ENCODE measurements around the gene TGIF2LX. TPM values are rescaled to one million over a fixed set of nuclear protein-coding genes. Genes with fewer than 3 reads are reported as not detected.
"Not testable (repeated sequence)": the region's sequence is repeated elsewhere in the genome, so short reads cannot be mapped to it uniquely, and the experiment has no call there.

Gene TGIF2LX
- not detected for total RNA-seq

- not testable (repeated sequence) for H3K36me3 Mint-ChIP-seq (ENCODE audit: insufficient read depth); H3K4me1 Mint-ChIP-seq (ENCODE audit: low read depth); H3K27me3 Mint-ChIP-seq (ENCODE audit: low read depth); H3K4me3 Mint-ChIP-seq; ATAC-seq; H3K9me3 Mint-ChIP-seq; DNase-seq
Observed at GRCh38 chrX:89921665-89922064, at the start of gene TGIF2LX. TGIF2LX (plus strand) TSS chrX:89921908; CDS start chrX:89922086, 178 bp downstream.

GRCh38 chrX:89922338-89922934, 728 bp downstream of the TGIF2LX start:
- not testable (repeated sequence) for H3K4me1 Mint-ChIP-seq (ENCODE audit: low read depth); H3K4me3 Mint-ChIP-seq; H3K36me3 Mint-ChIP-seq (ENCODE audit: insufficient read depth); H3K9me3 Mint-ChIP-seq; ATAC-seq; H3K27me3 Mint-ChIP-seq (ENCODE audit: low read depth); DNase-seq

- H3K9me3 Mint-ChIP-seq; H3K4me1 Mint-ChIP-seq (ENCODE audit: low read depth); DNase-seq; ATAC-seq; H3K36me3 Mint-ChIP-seq (ENCODE audit: insufficient read depth); H3K4me3 Mint-ChIP-seq; H3K27me3 Mint-ChIP-seq (ENCODE audit: low read depth): not testable (repeated sequence)
Observed at GRCh38 chrX:89943077-89943476, 21.4 kb downstream of the TGIF2LX start.

GRCh38 chrX:89965588-89965987, 43.9 kb downstream of the TGIF2LX start:
- not testable (repeated sequence) for H3K4me3 Mint-ChIP-seq; H3K27me3 Mint-ChIP-seq (ENCODE audit: low read depth); H3K4me1 Mint-ChIP-seq (ENCODE audit: low read depth); H3K9me3 Mint-ChIP-seq; ATAC-seq; DNase-seq; H3K36me3 Mint-ChIP-seq (ENCODE audit: insufficient read depth)

All from activated T-cell treated with anti-CD3 and anti-CD28 coated beads, Interleukin-2, amount 50 U/mL, for 4 hours (primary cell).